IPS-18a (cell line): ENCODE results near the gene GPC6.

Source experiments
- H3K27ac ChIP-seq: one replicate; pipeline ENCODE4 v1.5.1; 2013; ENCODE audit warnings: low read length
- H3K27me3 ChIP-seq: one replicate; pipeline ENCODE4 v1.6.1; 2013; ENCODE audit warnings: mild to moderate bottlenecking, low read length; ENCODE audit not compliant: control insufficient read depth, insufficient read depth
- H3K36me3 ChIP-seq: one replicate; pipeline ENCODE4 v1.6.1; 2013; ENCODE audit warnings: low read depth, low read length; ENCODE audit not compliant: control insufficient read depth
- H3K4me1 ChIP-seq: one replicate; pipeline ENCODE4 v1.6.1; 2013; ENCODE audit warnings: low read depth, low read length; ENCODE audit not compliant: control insufficient read depth
- H3K4me3 ChIP-seq: one replicate; pipeline ENCODE4 v1.5.1; 2013; ENCODE audit warnings: low read length
- H3K9ac ChIP-seq: one replicate; pipeline ENCODE4 v1.6.1; 2013; ENCODE audit warnings: mild to moderate bottlenecking, low read length, moderate library complexity
- H3K9me3 ChIP-seq: one replicate; pipeline ENCODE4 v1.6.1; 2013; ENCODE audit warnings: low read depth, low read length; ENCODE audit not compliant: control insufficient read depth

The GPC6 gene

DNA sequence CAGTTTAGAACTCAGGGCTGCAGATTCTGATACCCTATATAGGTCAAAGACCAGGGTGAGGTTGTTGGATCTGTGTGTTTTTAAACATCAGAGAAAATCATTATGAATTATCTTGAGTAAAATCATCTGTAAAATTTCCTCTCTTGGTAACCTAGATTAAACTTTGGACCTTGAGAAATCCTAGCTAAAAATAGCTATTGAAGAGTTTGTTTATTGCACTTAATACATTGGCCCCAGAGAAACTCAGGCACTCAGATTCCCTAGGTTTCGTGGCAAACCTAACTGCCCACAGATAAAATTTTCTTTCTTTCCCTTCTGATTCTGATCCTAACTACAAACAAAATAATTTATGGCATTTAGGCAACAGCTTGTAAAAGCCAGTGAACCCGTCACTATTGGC, 102.3 kb downstream of the GPC6 start:
- no peak overlapping the region for H3K4me3 ChIP-seq
- peaks cover 17% of the 10 kb centered on the region for H3K4me1 ChIP-seq
- no peaks in the 10 kb centered on the region for H3K36me3 ChIP-seq
- H3K27ac ChIP-seq: no peak overlapping the region
- no peaks in the 10 kb centered on the region for H3K27me3 ChIP-seq
- H3K9me3 ChIP-seq: no peaks in the 10 kb centered on the region
- no peak overlapping the region for H3K9ac ChIP-seq

DNA sequence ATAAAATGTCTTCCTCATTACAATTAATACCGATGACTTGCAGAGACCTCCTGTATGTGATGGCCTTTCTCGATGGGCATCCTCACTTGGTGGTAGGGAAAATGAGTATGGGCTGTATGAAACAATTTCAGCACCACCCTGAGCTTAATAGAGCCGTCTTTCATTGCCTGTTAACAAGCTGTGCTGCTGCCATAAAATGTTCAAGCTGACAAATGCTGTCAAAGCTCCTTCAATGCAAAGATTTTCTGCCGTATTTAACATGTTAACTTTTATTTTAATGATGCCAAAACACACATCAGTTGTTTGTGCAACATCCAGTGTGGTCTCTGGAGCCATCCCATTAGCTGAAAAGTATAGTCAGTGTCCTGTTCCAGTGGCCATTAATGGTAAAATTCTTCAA, 110.1 kb downstream of the GPC6 start:
- H3K36me3 ChIP-seq: no peaks in the 10 kb centered on the region
- peaks cover 14% of the 10 kb centered on the region for H3K4me1 ChIP-seq
- H3K27ac ChIP-seq: no peak overlapping the region
- H3K4me3 ChIP-seq: no peak overlapping the region
- H3K27me3 ChIP-seq: no peaks in the 10 kb centered on the region
- no peaks in the 10 kb centered on the region for H3K9me3 ChIP-seq
- no peak overlapping the region for H3K9ac ChIP-seq

- no peaks in the 10 kb centered on the region for H3K9me3 ChIP-seq
- no peak overlapping the region for H3K4me3 ChIP-seq
- no peaks in the 10 kb centered on the region for H3K27me3 ChIP-seq
- no peak overlapping the region for H3K9ac ChIP-seq
- H3K36me3 ChIP-seq: no peaks in the 10 kb centered on the region
- peaks cover 14% of the 10 kb centered on the region for H3K4me1 ChIP-seq
- H3K27ac ChIP-seq: no peak overlapping the region
Measured at GRCh38 chr13:93338030-93338429, 111.4 kb downstream of the GPC6 start.

DNA sequence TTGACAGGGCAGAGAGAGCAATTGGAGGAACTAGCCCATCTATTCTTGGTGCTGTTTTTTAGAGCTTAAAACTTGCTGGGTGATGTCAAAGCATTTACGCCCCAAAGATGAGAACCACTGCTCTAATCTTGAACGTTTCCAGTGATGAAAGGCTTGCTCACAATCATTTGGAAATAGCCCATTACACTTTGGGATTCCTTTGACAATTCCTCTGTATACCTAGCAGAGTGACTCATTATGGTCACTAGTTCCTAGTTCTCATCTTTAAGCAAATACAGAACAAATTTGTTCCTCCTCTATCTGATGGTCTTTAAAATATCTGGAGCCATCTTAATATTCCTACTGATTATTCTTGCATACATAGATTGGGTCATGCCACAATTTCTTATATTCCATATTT, 112.3 kb downstream of the GPC6 start:
- Histone ChIP-seq H3K4me1 (peaks cover 14% of the 10 kb centered on the region), H3K27me3 (no peaks in the 10 kb centered on the region), H3K9ac (no peak overlapping the region), H3K27ac (no peak overlapping the region), H3K36me3 (no peaks in the 10 kb centered on the region), H3K9me3 (no peaks in the 10 kb centered on the region), H3K4me3 (no peak overlapping the region)

GRCh38 chr13:93339550-93339949, 112.9 kb downstream of the GPC6 start:
- H3K27ac ChIP-seq: no peak overlapping the region
- H3K4me1 ChIP-seq: peaks cover 14% of the 10 kb centered on the region
- no peak overlapping the region for H3K4me3 ChIP-seq
- H3K9ac ChIP-seq: no peak overlapping the region
- no peaks in the 10 kb centered on the region for H3K36me3 ChIP-seq
- H3K9me3 ChIP-seq: no peaks in the 10 kb centered on the region
- no peaks in the 10 kb centered on the region for H3K27me3 ChIP-seq

- Histone ChIP-seq H3K4me1 (peaks cover 14% of the 10 kb centered on the region), H3K36me3 (no peaks in the 10 kb centered on the region), H3K27ac (no peak overlapping the region), H3K27me3 (no peaks in the 10 kb centered on the region), H3K9ac (no peak overlapping the region), H3K9me3 (no peaks in the 10 kb centered on the region), H3K4me3 (no peak overlapping the region)
Measured at GRCh38 chr13:93341517-93341916, 114.9 kb downstream of the GPC6 start.

DNA sequence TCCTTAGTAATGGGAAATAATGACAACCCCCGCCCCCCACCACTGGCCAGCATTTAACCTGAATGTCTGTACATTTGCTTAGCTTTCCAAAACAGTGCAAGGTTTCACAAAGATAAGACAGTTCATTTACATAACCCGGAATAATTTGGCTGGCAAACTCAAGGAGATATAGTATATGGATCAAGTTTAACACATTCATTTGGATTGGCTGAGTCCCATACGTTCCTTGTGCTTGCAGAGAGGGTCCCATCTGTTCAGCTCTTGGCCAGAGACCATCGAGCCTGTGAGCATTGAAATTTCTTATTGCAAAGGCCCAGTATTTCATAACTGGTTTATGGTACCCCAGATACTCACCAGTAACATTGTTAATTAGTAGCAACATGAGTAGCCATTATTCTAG, 116.5 kb downstream of the GPC6 start:
- Histone ChIP-seq H3K27me3 (no peaks in the 10 kb centered on the region), H3K9ac (no peak overlapping the region), H3K9me3 (no peaks in the 10 kb centered on the region), H3K36me3 (no peaks in the 10 kb centered on the region), H3K27ac (no peak overlapping the region), H3K4me1 (peaks cover 3% of the 10 kb centered on the region), H3K4me3 (no peak overlapping the region)

DNA sequence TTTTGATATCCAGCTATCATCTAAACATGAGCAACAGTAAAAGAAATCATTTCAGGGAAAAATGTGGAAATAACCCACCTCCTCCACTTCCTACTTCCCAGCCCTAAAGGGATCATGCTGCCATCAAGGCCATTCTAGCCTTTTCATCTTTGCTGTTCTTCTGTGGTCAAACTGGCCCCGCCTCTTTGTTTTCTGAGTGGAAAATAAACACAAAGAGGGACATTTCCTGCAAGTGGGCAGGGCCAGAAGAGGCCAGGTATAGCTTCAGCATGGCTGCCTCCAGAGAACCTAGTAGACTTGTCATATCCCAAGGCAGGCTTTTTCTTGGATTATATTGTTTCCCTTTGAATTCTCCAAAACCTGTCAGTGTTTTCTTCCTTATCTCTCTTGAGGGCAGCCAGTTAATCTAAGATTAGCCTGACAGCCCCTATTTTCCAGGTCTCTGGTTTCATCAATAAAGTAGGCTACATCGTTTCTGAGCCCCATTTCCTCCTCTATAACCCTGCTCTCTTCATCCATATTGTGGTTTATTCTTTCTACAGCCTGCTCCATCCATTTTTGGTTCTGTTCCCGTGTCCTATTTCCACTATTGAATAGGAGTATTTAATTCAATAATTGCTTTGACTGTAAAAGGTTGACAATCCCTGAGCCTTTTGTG, 117.6 kb downstream of the GPC6 start:
- H3K9ac ChIP-seq: no peak overlapping the region
- H3K27ac ChIP-seq: no peak overlapping the region
- H3K4me1 ChIP-seq: no peaks in the 10 kb centered on the region
- H3K36me3 ChIP-seq: no peaks in the 10 kb centered on the region
- no peaks in the 10 kb centered on the region for H3K27me3 ChIP-seq
- no peak overlapping the region for H3K4me3 ChIP-seq
- no peaks in the 10 kb centered on the region for H3K9me3 ChIP-seq

DNA sequence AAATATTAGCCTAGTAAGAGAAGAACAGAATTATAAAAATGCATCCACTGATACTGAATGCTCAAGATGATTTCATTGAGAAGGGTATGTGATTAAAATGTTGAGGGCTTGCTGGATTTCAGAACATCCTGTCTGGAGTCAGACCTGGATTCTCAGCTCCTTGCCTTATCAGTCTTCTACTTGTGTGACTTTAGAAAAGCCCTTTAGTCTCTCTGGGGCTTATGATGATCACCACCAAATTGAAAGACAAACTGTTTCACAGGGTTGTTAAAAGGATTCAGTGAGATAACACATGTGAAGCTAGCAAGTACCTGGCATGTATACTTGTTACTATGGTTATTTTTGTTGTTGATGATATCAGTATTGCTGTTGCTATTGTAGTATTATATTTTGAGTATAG, 118.4 kb downstream of the GPC6 start:
- H3K9me3 ChIP-seq: no peaks in the 10 kb centered on the region

DNA sequence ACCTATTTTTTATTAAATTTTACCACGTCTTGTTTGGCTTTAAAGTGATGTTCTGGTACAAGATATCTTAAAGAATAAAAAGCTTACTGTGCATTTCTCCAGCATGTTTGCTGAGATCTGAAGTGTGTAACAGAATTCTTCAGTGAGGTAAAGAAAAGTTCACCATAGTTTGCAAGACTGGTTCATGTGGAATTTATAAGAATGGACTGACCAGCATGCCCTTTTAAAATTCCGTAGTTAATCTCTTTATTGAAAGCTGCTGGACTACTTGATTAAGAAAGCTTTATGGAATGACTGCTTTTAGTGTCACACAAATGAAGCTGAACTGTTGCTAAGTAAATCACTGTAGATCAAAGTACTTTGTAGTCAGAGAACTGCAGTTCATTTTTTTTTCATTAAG, 119.2 kb downstream of the GPC6 start:
- H3K9ac ChIP-seq: no peak overlapping the region
- H3K9me3 ChIP-seq: no peaks in the 10 kb centered on the region
- no peak overlapping the region for H3K4me3 ChIP-seq
- H3K36me3 ChIP-seq: no peaks in the 10 kb centered on the region
- H3K27ac ChIP-seq: no peak overlapping the region
- H3K4me1 ChIP-seq: no peaks in the 10 kb centered on the region
- H3K27me3 ChIP-seq: no peaks in the 10 kb centered on the region

More for the DNA sequence above, 118.4 kb downstream of the GPC6 start:
- H3K9ac ChIP-seq: no peak overlapping the region
- no peaks in the 10 kb centered on the region for H3K27me3 ChIP-seq
- no peak overlapping the region for H3K27ac ChIP-seq
- no peaks in the 10 kb centered on the region for H3K4me1 ChIP-seq
- H3K4me3 ChIP-seq: no peak overlapping the region
- no peaks in the 10 kb centered on the region for H3K36me3 ChIP-seq

DNA sequence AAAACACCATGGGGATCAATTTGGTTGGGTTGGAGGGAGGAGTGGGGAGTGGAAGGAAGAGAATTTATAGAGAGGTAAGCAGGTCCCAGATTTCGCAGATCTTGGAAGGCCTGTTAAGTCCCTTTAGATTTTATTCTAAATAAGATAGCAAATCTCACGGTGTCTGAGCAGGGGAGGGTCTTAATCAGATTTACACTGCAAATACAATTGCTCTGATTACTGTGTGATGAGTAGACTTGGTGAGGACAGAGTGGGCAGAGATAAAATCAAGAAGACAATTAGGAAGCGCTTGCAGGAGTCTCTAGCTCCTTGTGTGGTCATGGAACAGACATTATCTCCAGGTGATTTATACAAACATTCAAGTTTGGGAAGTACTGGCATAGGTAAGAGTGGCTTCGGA, 126.0 kb downstream of the GPC6 start:
- H3K27me3 ChIP-seq: no peaks in the 10 kb centered on the region
- H3K9me3 ChIP-seq: no peaks in the 10 kb centered on the region
- H3K27ac ChIP-seq: no peak overlapping the region
- H3K4me3 ChIP-seq: no peak overlapping the region
- H3K4me1 ChIP-seq: no peaks in the 10 kb centered on the region
- no peaks in the 10 kb centered on the region for H3K36me3 ChIP-seq
- no peak overlapping the region for H3K9ac ChIP-seq

GRCh38 chr13:93355094-93355493, 128.5 kb downstream of the GPC6 start:
- no peaks in the 10 kb centered on the region for H3K27me3 ChIP-seq
- H3K27ac ChIP-seq: no peak overlapping the region
- H3K4me1 ChIP-seq: no peaks in the 10 kb centered on the region
- no peaks in the 10 kb centered on the region for H3K9me3 ChIP-seq
- H3K9ac ChIP-seq: no peak overlapping the region
- H3K36me3 ChIP-seq: no peaks in the 10 kb centered on the region
- H3K4me3 ChIP-seq: no peak overlapping the region
